HCT116 (cell line): ENCODE measurements around the gene NEK1.

ENCODE experiments used
- CBX3 ChIP-seq: IDR thresholded peaks from 2 replicates; pipeline ENCODE4 v1.6.1; 2012; ENCODE audit warnings: low read depth
- CTCF ChIP-seq, 3 experiments: fragments of 200-600 bp in 1 of 3; sonication (generic) in 1 of 3; IDR thresholded peaks in 2 of 3; conservative IDR thresholded peaks in 1 of 3; 2 replicates each; pipeline ENCODE4 v1.5.1; 2012 to 2017; ENCODE audit warnings: low read depth in 2 of 3, low read length in 2 of 3, antibody characterized with exemption in 1 of 3, borderline replicate concordance in 1 of 3, control low read depth in 1 of 3, mild to moderate bottlenecking in 1 of 3, mixed read lengths in 1 of 3, mixed run types in 1 of 3, moderate library complexity in 1 of 3; ENCODE audit not compliant: insufficient read depth in 1 of 3
- EZH2phosphoT487 ChIP-seq: fragments of 200-600 bp; IDR thresholded peaks from 2 replicates; pipeline ENCODE4 v1.6.1; 2018; ENCODE audit warnings: antibody characterized with exemption, borderline replicate concordance
- JUND ChIP-seq: IDR thresholded peaks from 2 replicates; pipeline ENCODE4 v1.6.1; 2012
- POLR2A ChIP-seq: IDR thresholded peaks from 2 replicates; pipeline ENCODE4 v1.7.0; 2011; ENCODE audit warnings: borderline replicate concordance; ENCODE audit not compliant: insufficient read depth, insufficient read length; ENCODE audit errors: extremely low read depth
- RAD21 ChIP-seq: IDR thresholded peaks from 2 replicates; pipeline ENCODE4 v1.6.1; 2012; ENCODE audit warnings: low read depth, mild to moderate bottlenecking
- REST ChIP-seq: IDR thresholded peaks from 2 replicates; pipeline ENCODE4 v1.6.1; 2012; ENCODE audit warnings: low read depth
- SP1 ChIP-seq: IDR thresholded peaks from 2 replicates; pipeline ENCODE4 v1.6.1; 2012; ENCODE audit warnings: low read depth
- YY1 ChIP-seq: IDR thresholded peaks from 2 replicates; pipeline ENCODE4 v1.6.1; 2011; ENCODE audit warnings: low read length, low read depth, moderate library complexity, mild to moderate bottlenecking; ENCODE audit not compliant: insufficient replicate concordance; ENCODE audit errors: extremely low read depth
- ZNF274 ChIP-seq: fragments of 200-500 bp; sonication (Bioruptor generic); IDR thresholded peaks from 2 replicates; pipeline ENCODE4 v1.6.1; 2014; ENCODE audit warnings: mild to moderate bottlenecking, low read depth, low read length, inconsistent platforms
- TF ChIP-seq, protein P1 (sequence below): IDR thresholded peaks from 2 replicates; pipeline ENCODE4 v1.6.1; 2012

- TF ChIP-seq CTCF (IDR thresholded peaks at IDR 0.05 in 2 of 3, conservative IDR thresholded peaks at IDR 0.05 in 1 of 3; ENCODE audit: borderline replicate concordance in 1 of 3, insufficient read depth in 1 of 3, low read depth in 2 of 3, low read length in 2 of 3) (no peak), RAD21 (no peak), ZNF274 (no peak), REST (no peak), POLR2A (no peak), JUND (no peak), YY1 (no peak), SP1 (no peak), EZH2phosphoT487 (no peak), CBX3 (no peak)
- TF ChIP-seq, protein P1, sequence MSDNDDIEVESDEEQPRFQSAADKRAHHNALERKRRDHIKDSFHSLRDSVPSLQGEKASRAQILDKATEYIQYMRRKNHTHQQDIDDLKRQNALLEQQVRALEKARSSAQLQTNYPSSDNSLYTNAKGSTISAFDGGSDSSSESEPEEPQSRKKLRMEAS: no peak
Observed at GRCh38 chr4:169593050-169593560, 19.3 kb downstream of the NEK1 start.
